GM12892 (cell line): ENCODE data around the gene ASPHD2.

Experiments
- DNase-seq: peaks from one replicate; pipeline ENCODE4 v3.0.0; 2011; ENCODE audit not compliant: insufficient read length
- FAIRE-seq: peaks from 2 replicates; lab custom pipeline; 2011; peaks lifted over from hg19 to GRCh38; lab: Jason Lieb, UNC
- POLR2A ChIP-seq: IDR thresholded peaks from 2 replicates; pipeline ENCODE4 v1.6.1; 2011; ENCODE audit warnings: low read depth, low read length, control low read depth
- POLR2AphosphoS5 ChIP-seq: IDR thresholded peaks from 2 replicates; pipeline ENCODE4 v1.6.1; 2011; ENCODE audit warnings: low read depth, low read length, control low read depth
- TAF1 ChIP-seq: IDR thresholded peaks from 2 replicates; pipeline ENCODE4 v1.6.1; 2011; ENCODE audit warnings: low read depth, mild to moderate bottlenecking, control low read depth, low read length, borderline replicate concordance

The ASPHD2 gene

DNA sequence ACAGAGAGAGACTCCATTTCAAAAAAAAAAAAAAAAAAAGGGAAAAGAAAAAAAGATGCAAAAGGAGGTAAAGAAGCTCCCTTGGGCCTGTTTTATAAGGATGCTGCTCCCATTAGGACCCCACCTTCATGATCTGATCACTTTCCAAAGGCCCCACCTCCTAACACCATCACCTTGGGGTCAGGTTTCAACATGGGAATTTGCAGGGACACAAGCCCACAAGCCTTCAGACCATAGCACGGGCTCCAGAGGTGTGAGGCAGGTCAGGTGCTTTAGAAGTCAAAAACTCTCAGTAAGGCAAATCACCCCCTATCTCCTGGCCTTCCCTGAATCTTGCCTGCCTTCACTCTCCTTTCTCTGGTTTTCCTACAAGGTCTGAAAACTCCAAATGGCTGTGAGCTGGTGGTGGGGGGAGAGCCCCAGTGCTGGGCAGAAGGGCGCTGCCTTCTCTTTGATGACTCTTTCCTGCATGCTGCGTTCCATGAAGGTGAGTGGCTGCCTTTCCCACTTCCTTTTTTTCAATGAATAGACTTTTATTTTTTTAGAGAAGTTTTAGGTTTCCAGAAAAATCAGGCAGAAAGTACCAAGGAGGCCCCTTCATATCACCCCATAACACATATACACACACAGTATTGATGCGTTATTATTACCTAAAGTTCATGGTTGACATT is 13.2 kb downstream of the ASPHD2 start:
- DNase-seq (no peak), FAIRE-seq (peak; percentile 21)
- TF ChIP-seq POLR2A (no peak), POLR2AphosphoS5 (no peak), TAF1 (no peak)

GRCh38 chr22:26443901-26444690 is 15.0 kb downstream of the ASPHD2 start:
- TF ChIP-seq POLR2A: no peak
- no peak for TF ChIP-seq POLR2AphosphoS5
- no peak for TF ChIP-seq TAF1
- FAIRE-seq: no peak
- no peak for DNase-seq

- no peak for TF ChIP-seq TAF1
- no peak for TF ChIP-seq POLR2AphosphoS5
- no peak for TF ChIP-seq POLR2A
- DNase-seq (no peak), FAIRE-seq (no peak)
Measured at GRCh38 chr22:26444777-26445176, 15.7 kb downstream of the ASPHD2 start.

GRCh38 chr22:26445577-26446275 is 16.7 kb downstream of the ASPHD2 start:
- FAIRE-seq: no peak
- no peak for DNase-seq
- TF ChIP-seq TAF1 (no peak), POLR2A (no peak), POLR2AphosphoS5 (no peak)

GRCh38 chr22:26446808-26447515 is 17.9 kb downstream of the ASPHD2 start:
- FAIRE-seq (no peak), DNase-seq (no peak)
- TF ChIP-seq POLR2A (no peak), TAF1 (no peak), POLR2AphosphoS5 (no peak)

GRCh38 chr22:26447584-26448329 is 18.7 kb downstream of the ASPHD2 start:
- FAIRE-seq (no peak), DNase-seq (no peak)
- TF ChIP-seq TAF1 (no peak), POLR2A (no peak), POLR2AphosphoS5 (no peak)

DNA sequence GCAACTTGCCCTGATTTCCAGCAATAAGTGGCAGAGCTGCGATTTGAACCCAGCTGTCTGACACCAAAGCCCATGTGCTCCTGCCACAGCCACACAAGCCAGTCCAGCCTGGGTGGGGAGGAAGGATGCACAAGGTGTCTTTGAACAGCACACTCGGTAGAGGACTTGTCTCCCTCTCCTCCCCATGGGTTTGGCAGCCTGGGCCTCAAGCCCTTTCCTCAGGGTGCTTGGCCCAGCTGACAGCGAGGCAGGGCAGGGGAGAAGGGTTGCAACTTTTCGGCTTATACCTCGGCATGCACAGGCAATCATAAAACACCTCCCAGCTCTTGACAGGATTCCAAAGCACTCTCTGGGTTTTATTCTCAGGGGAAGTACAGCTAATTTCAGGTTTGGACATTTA is 19.3 kb downstream of the ASPHD2 start:
- TF ChIP-seq POLR2AphosphoS5 (no peak), TAF1 (no peak), POLR2A (no peak)
- DNase-seq: no peak
- FAIRE-seq: no peak

- FAIRE-seq (no peak), DNase-seq (no peak)
- TF ChIP-seq TAF1 (no peak), POLR2A (no peak), POLR2AphosphoS5 (no peak)
Measured at GRCh38 chr22:26448941-26449340, 19.9 kb downstream of the ASPHD2 start.

GRCh38 chr22:26450453-26451185 is 21.6 kb downstream of the ASPHD2 start:
- TF ChIP-seq TAF1 (no peak), POLR2A (no peak), POLR2AphosphoS5 (no peak)

DNA sequence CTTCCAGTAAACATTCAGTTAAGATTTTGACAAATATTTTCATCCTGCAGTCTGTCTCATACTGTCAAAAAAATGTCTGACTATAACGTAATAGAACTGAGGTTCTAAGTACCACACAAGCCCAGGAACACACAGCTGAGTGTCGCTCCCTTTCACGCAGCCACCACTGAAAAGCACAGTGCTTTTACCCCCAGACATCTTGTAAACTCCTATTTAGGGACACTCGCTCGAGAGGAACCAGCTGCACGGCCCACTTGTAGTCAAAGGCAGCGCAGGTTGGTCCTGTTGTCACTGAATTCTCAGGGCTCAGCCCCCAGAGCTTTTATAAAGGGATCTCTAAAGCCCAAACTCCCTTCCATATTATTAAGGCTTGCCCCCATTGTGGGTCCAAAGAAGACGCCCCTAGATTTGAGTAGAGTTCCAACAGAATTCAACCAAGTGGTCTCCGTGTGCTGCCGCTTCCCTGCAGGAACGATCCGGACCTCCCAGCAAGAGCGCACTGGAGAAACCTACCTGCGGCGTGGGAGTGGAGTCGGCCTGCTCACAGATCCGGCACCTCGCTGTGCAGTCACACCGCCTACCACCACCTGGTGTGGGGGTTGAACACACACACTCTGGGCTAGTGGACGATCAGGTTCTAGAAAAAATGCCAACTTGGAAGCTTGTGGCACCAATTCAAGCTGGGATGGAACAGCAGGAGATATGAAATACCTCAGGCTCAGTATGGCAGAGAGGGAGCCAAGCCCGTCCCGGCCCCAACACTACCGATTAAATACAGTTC is 23.4 kb downstream of the ASPHD2 start:
- no peak for FAIRE-seq

More at GRCh38 chr22:26450453-26451185, 21.6 kb downstream of the ASPHD2 start:
- DNase-seq (no peak), FAIRE-seq (no peak)

More for the DNA sequence above, 23.4 kb downstream of the ASPHD2 start:
- no peak for TF ChIP-seq POLR2A
- no peak for DNase-seq
